Astrocyte (in vitro differentiated cells and primary cell): ENCODE results near the gene HLA-G. TPM values are rescaled to one million over a fixed set of nuclear protein-coding genes. Genes with fewer than 3 reads are reported as not detected.
"Not testable (repeated sequence)": the region's sequence is repeated elsewhere in the genome, so short reads cannot be mapped to it uniquely, and the experiment has no call there.

Source experiments
- DNase-seq: peaks from one replicate; pipeline ENCODE4 v3.0.0-alpha.2; 2010; ENCODE audit warnings: low read depth
- FAIRE-seq: peaks from 2 replicates; lab custom pipeline; 2011; peaks lifted over from hg19 to GRCh38; lab: Jason Lieb, UNC
- H2AFZ ChIP-seq: 2 replicates; pipeline ENCODE4 v1.6.0; 2012; ENCODE audit warnings: low read depth, low read length, inconsistent platforms
- H3K27ac ChIP-seq: 2 replicates; pipeline ENCODE4 v1.5.1; 2011; ENCODE audit warnings: low read depth, low read length, inconsistent platforms
- H3K27me3 ChIP-seq: 2 replicates; pipeline ENCODE4 v1.6.0; 2011; ENCODE audit warnings: low read length, inconsistent platforms; ENCODE audit not compliant: insufficient read depth
- H3K36me3 ChIP-seq: 2 replicates; pipeline ENCODE4 v1.5.1; 2011; ENCODE audit warnings: low read length, inconsistent platforms; ENCODE audit not compliant: insufficient read depth
- H3K4me1 ChIP-seq: 2 replicates; pipeline ENCODE4 v1.5.1; 2011; ENCODE audit warnings: low read length, inconsistent platforms; ENCODE audit not compliant: insufficient read depth
- H3K4me2 ChIP-seq: 2 replicates; pipeline ENCODE4 v1.6.0; 2012; ENCODE audit warnings: low read length, inconsistent platforms
- H3K4me3 ChIP-seq: 2 replicates; pipeline ENCODE4 v1.5.1; 2011; ENCODE audit warnings: low read depth, mild to moderate bottlenecking, low read length, inconsistent platforms; ENCODE audit not compliant: insufficient read depth
- H3K79me2 ChIP-seq: 2 replicates; pipeline ENCODE4 v1.6.0; 2012; ENCODE audit warnings: mild to moderate bottlenecking, low read length, inconsistent platforms; ENCODE audit not compliant: insufficient read depth
- H3K9ac ChIP-seq: 2 replicates; pipeline ENCODE4 v1.6.0; 2012; ENCODE audit warnings: mild to moderate bottlenecking, low read length, inconsistent platforms
- H3K9me3 ChIP-seq: 2 replicates; pipeline ENCODE4 v1.5.1; 2012; ENCODE audit warnings: low read depth, mild to moderate bottlenecking, low read length, inconsistent platforms; ENCODE audit not compliant: insufficient read depth
- H4K20me1 ChIP-seq: 2 replicates; pipeline ENCODE4 v1.6.0; 2012; ENCODE audit warnings: low read length, inconsistent platforms; ENCODE audit not compliant: insufficient read depth
- H3K27ac Mint-ChIP-seq: one replicate; pipeline ENCODE4 v1.8.0; 2021; ENCODE audit warnings: mild to moderate bottlenecking, mixed read lengths; ENCODE audit not compliant: unreplicated experiment
- H3K27me3 Mint-ChIP-seq: one replicate; pipeline ENCODE4 v1.8.0; 2021; ENCODE audit warnings: low read depth, mixed read lengths; ENCODE audit not compliant: unreplicated experiment
- H3K36me3 Mint-ChIP-seq: one replicate; pipeline ENCODE4 v1.8.0; 2021; ENCODE audit warnings: low read depth, mixed read lengths; ENCODE audit not compliant: unreplicated experiment
- H3K4me1 Mint-ChIP-seq: one replicate; pipeline ENCODE4 v1.8.0; 2021; ENCODE audit warnings: low read depth, mixed read lengths; ENCODE audit not compliant: unreplicated experiment
- H3K4me3 Mint-ChIP-seq: one replicate; pipeline ENCODE4 v1.8.0; 2021; ENCODE audit warnings: mild to moderate bottlenecking, moderate library complexity, mixed read lengths; ENCODE audit not compliant: unreplicated experiment
- H3K9me3 Mint-ChIP-seq: one replicate; pipeline ENCODE4 v1.8.0; 2021; ENCODE audit warnings: mild to moderate bottlenecking, mixed read lengths; ENCODE audit not compliant: unreplicated experiment
- CTCF ChIP-seq: IDR thresholded peaks from 2 replicates; pipeline ENCODE4 v1.5.1; 2011; ENCODE audit warnings: low read depth, mild to moderate bottlenecking, inconsistent platforms, low read length, moderate library complexity; ENCODE audit not compliant: insufficient read depth
- EZH2 ChIP-seq: IDR thresholded peaks from 2 replicates; pipeline ENCODE4 v1.6.1; 2012; ENCODE audit warnings: mild to moderate bottlenecking, low read length, inconsistent platforms; ENCODE audit not compliant: insufficient read depth
- total RNA-seq: library from RNA; stranded (reverse); gene quantifications from 2 replicates; pipeline ENCODE4 v1.2.1, GENCODE V29; 2021

The HLA-G gene
- total RNA-seq, 1 donor from 2014 or later = 0.79 TPM

GRCh38 chr6:29872791-29873190, 45.2 kb downstream of the HLA-G start:
- no peaks in the 10 kb centered on the region for H3K36me3 Mint-ChIP-seq
- TF ChIP-seq CTCF = no peak
- no peak for TF ChIP-seq EZH2

GRCh38 chr6:29875257-29875656, 47.6 kb downstream of the HLA-G start:
- H3K27ac Mint-ChIP-seq = no peak overlapping the region
- FAIRE-seq (no peak), DNase-seq (no peak)
- Histone ChIP-seq H3K9me3 (no peaks in the 10 kb centered on the region), H4K20me1 (no peaks in the 10 kb centered on the region), H3K36me3 (no peaks in the 10 kb centered on the region), H3K4me1 (no peaks in the 10 kb centered on the region), H3K27me3 (no peaks in the 10 kb centered on the region), H3K4me3 (no peak overlapping the region), H2AFZ (no peak overlapping the region), H3K27ac (no peak overlapping the region), H3K79me2 (no peaks in the 10 kb centered on the region), H3K4me2 (no peak overlapping the region), H3K9ac (no peak overlapping the region)
- H3K4me3 Mint-ChIP-seq = no peak overlapping the region
- TF ChIP-seq EZH2 (no peak), CTCF (no peak)
- no peaks in the 10 kb centered on the region for H3K36me3 Mint-ChIP-seq
- peaks cover 25% of the 10 kb centered on the region for H3K27me3 Mint-ChIP-seq
- H3K4me1 Mint-ChIP-seq = no peaks in the 10 kb centered on the region
- H3K9me3 Mint-ChIP-seq = peaks cover 19% of the 10 kb centered on the region

More at GRCh38 chr6:29872791-29873190, 45.2 kb downstream of the HLA-G start:
- Histone ChIP-seq H3K4me1 (no peaks in the 10 kb centered on the region), H3K36me3 (no peaks in the 10 kb centered on the region), H3K27ac (no peak overlapping the region), H2AFZ (no peak overlapping the region), H3K9ac (no peak overlapping the region), H3K79me2 (no peaks in the 10 kb centered on the region), H3K27me3 (no peaks in the 10 kb centered on the region), H3K4me3 (no peak overlapping the region), H4K20me1 (no peaks in the 10 kb centered on the region), H3K4me2 (no peak overlapping the region), H3K9me3 (no peaks in the 10 kb centered on the region)
- peaks cover 48% of the 10 kb centered on the region for H3K27me3 Mint-ChIP-seq
- peaks cover 32% of the 10 kb centered on the region for H3K9me3 Mint-ChIP-seq
- FAIRE-seq = no peak
- H3K4me1 Mint-ChIP-seq = no peaks in the 10 kb centered on the region
- no peak overlapping the region for H3K27ac Mint-ChIP-seq
- H3K4me3 Mint-ChIP-seq = no peak overlapping the region
- no peak for DNase-seq

- H3K4me3 Mint-ChIP-seq, H3K4me1 Mint-ChIP-seq, H3K27ac ChIP-seq: not testable (repeated sequence)
Observed at GRCh38 chr6:29875734-29876133, 48.1 kb downstream of the HLA-G start.

More at GRCh38 chr6:29875734-29876133, 48.1 kb downstream of the HLA-G start:
- H3K9me3 ChIP-seq, DNase-seq, H3K4me1 ChIP-seq, H3K4me2 ChIP-seq, H3K36me3 ChIP-seq, H4K20me1 ChIP-seq, FAIRE-seq, H3K79me2 ChIP-seq, H3K36me3 Mint-ChIP-seq, H2AFZ ChIP-seq, H3K27ac Mint-ChIP-seq, H3K27me3 ChIP-seq, H3K9ac ChIP-seq, H3K4me3 ChIP-seq: not testable (repeated sequence)
- peaks cover 22% of the 10 kb centered on the region for H3K27me3 Mint-ChIP-seq
- peaks cover 17% of the 10 kb centered on the region for H3K9me3 Mint-ChIP-seq

Other genes starting within 250 kb of the HLA-G start
- not detected in 2 replicates for gene OR2H2, start 242.7 kb upstream of the HLA-G start, total RNA-seq
- 61.4 and 66.3 TPM in 2 replicates for gene GABBR1, start 194.6 kb upstream of the HLA-G start, total RNA-seq
- gene MOG, start 170.7 kb upstream of the HLA-G start, total RNA-seq = not detected in 2 replicates
- 0.36 and 0.50 TPM in 2 replicates for gene ZFP57, start 146.7 kb upstream of the HLA-G start, total RNA-seq
- 6.0 and 7.4 TPM in 2 replicates for gene HLA-F, start 104.4 kb upstream of the HLA-G start, total RNA-seq
- 327 and 501 TPM in 2 replicates for gene HLA-A, start 114.7 kb downstream of the HLA-G start, total RNA-seq
- gene POLR1H, start 233.4 kb downstream of the HLA-G start, total RNA-seq = 16.8 and 21.0 TPM in 2 replicates
- 37.8 and 40.8 TPM in 2 replicates for gene PPP1R11, start 239.4 kb downstream of the HLA-G start, total RNA-seq
- not detected in 2 replicates for gene RNF39, start 247.9 kb downstream of the HLA-G start, total RNA-seq